GM12873 (cell line): ENCODE measurements around the gene RTCB.

ENCODE experiments used
- CTCF ChIP-seq: IDR thresholded peaks from 2 replicates; pipeline ENCODE4 v1.5.1; 2012; ENCODE audit warnings: low read depth, mild to moderate bottlenecking, moderate library complexity, low read length, control low read depth; ENCODE audit not compliant: insufficient read depth; ENCODE audit errors: missing control alignments

RTCB gene

GRCh38 chr22:32423664-32424063 lies 11.6 kb upstream of the RTCB start:
- no peak for TF ChIP-seq CTCF

DNA sequence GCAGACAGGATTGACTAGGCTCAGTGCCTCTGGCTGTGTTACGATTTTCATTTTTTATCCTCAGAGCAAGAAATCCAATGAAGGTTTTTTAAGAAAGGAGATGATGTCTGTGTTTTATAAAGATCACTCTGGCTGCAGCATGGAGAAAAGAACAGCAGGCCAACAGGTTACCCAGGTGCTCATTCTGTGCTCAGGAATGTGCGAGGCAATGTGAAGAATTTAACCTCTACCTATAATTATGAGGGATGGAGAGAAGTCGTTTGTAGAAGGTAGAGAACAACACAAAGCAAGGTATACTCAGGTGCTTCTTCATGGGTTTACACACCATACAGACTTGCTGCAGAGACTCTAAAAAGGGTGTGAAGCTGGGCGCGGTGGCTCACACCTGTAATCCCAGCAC lies 10.0 kb upstream of the RTCB start:
- no peak for TF ChIP-seq CTCF

GRCh38 chr22:32421484-32421883 lies 9.4 kb upstream of the RTCB start:
- TF ChIP-seq CTCF = no peak

DNA sequence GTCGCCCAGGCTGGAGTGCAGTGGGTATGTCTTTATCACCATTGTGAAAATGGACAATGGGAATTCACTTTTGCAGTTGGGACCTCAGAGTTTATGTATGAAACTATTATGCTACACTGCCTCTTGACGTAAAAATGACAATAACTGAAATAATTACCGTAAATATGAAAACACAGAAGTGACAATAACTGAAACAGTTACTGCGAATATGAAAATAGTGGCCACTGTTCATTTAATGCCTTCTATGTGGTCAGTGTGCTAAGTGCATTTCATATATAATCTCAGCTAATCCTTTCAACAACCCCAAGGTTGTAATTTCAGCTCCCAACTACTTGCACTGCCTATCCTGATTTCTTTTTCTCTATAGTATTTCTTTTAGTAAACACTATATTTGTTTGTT lies 5.9 kb upstream of the RTCB start:
- no peak for TF ChIP-seq CTCF

DNA sequence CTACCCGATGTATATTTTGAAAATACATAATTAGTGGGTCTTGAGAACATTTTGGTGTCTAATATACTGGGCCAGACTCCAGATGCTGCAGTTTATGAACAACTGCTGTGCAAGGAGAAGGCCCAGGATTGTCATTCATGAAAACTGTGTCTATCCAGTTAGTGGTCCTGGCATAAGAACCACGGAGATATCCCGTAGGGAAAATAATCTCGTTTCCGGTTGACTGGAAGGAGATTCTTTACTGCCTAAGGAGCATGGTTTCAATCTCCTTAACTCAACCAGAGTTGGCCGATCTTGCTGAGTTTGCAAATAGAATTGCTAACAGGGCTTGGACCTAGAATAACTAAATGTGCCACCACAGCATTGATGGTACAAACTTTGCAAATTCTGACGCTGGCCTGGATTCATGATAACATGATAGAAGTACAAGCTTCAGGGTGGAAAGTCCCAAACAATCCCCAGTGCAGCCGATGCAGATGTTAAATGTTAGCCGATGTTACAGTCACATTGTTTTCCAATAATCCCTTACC lies 4.6 kb upstream of the RTCB start:
- TF ChIP-seq CTCF = no peak

DNA sequence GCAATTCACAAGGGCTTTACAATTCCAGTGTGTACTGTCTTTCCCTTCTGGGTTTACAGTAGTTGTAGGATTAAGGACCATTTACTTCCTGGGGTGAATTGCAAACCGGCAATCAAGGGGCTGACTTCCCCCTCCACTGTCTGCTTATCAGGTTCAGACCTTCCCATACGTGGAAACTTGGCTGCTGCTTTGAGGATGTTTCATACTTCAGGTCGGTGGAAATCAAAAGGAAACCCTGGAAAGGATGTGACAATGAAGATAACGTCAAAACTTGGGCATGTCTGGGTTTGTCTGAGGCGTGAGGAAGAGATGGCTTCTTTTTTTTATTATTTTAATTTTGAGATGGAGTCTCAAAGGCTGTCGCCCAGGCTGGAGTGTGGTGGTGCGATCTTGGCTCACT lies 2.1 kb upstream of the RTCB start:
- no peak for TF ChIP-seq CTCF

- peak; percentile 54 for TF ChIP-seq CTCF
These were observed 1.7 kb upstream of the RTCB start for GRCh38 chr22:32413719-32414118.
